CD4-positive, alpha-beta T cell treated with Interleukin-15 for 4 hours (primary cell): ENCODE measurements around the gene RASAL2.

Source experiments
- DNase-seq: peaks from one replicate; pipeline ENCODE4 v3.0.0-alpha.2; 2020; ENCODE audit warnings: low spot score

The RASAL2 gene

DNA sequence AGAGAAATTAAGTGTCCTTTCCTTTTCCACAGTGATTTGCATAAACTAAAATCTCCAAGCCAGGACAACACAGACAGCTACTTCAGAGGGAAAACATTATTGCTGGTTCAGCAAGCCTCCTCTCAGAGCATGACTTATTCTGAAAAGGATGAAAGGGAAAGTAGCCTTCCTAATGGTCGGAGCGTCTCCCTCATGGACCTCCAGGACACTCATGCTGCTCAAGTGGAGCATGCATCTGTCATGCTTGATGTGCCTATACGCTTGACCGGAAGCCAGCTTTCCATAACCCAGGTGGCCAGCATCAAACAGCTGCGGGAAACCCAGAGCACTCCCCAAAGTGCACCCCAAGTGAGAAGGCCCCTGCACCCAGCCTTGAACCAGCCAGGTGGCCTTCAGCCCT lies 363.7 kb downstream of the RASAL2 start:
- no peak for DNase-seq

DNA sequence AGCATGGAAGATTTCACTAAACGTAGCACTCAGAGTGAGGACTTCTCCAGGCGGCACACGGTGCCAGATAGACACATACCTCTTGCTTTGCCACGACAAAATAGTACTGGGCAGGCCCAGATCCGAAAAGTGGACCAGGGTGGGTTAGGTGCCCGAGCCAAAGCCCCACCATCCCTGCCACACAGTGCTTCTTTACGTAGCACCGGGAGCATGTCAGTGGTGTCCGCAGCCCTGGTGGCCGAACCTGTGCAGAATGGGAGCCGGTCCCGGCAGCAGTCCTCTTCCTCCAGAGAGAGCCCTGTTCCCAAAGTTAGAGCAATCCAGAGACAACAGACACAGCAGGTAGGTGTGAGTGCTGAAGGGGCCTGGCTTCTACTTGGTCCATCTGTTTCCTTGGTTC lies 364.3 kb downstream of the RASAL2 start:
- no peak for DNase-seq

DNA sequence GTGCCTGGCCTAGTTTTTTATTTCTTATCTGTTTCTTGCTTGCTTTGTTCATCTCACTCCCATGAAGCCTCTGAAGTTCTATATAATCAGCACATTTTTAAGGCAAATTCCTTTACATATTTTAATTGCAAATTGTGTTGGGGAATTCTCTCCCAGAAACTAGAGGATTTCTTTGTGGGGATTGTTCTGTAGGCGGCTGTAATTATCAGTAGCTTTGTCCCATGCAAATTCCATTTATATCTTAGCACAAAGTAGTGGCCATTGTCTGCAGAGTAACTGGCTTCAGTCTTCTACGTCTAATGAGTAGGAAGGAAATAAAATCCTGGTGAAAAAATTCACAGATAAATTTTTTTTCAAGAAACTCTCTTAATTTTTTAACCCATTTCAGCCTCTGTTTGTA lies 367.2 kb downstream of the RASAL2 start:
- DNase-seq = no peak

DNA sequence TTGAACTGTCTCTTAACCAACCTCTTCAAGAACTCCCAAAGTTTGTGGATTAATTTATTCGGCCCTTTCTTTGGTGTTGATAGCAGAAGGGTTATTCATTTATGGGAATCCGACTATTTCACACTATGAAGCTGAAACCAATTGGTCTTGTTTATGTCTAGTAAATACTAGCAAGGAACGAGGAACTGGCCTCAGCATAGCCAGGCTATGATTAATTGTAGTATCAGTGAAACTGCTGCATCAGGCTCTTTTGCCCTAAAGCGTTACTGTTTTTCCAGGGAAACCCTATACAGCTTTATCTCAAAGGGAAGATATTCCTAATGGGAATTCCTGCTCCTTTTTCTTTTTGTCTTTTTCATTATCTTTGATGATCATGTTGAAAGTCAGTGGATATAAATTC lies 367.8 kb downstream of the RASAL2 start:
- no peak for DNase-seq

DNA sequence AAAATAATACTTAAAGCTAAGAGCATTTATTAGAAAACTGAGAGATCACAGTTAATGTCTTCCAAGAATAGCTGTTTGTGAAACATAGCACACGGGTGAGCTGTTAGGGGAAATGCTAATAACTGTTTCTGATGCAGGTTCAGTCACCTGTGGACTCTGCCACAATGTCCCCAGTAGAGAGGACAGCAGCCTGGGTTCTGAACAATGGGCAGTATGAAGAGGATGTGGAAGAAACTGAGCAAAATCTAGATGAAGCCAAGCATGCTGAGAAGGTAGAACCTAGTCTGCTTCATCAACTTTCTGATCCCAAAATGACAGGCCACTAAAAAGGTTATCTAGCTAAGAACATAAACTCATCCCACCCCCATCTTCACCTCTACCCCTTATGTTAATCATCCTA lies 370.2 kb downstream of the RASAL2 start:
- no peak for DNase-seq

DNA sequence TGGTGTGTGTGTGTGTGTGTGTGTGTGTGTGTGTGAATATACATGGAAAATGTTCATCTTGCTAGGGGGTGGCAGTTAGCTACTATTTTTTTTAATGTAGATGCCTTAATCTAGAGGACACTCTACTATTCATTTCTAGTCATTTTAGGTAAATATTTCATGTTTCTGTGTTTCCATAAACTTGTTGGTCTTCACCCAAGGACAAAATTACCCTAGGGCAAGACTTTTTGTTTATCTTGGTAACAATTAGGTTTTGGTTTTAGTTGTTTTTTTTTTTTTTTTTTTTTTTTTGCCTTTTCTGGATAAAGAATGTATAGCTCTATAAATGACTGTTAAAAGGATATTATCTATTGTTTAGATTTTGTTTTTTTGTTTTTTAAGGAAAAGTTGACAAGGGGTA lies 370.7 kb downstream of the RASAL2 start:
- DNase-seq = no peak

DNA sequence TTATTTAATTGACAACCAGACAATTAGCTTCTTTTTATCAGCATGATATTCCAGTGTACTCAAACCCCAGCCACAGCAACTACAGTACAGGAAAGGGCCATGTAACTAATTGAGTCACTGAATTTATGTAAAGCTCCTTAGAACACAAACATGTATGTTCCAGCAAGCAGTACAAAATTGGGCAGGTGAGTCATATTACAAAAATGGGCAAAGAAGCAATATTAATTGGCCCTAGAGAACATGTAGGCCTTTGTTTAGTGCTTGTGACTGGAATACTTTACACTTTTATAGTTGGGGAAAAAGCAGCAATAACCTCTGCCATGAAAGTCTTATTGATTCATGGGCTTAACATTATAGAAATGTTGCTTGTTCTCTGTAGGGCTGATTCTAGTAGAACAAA lies 371.1 kb downstream of the RASAL2 start:
- DNase-seq = no peak

DNA sequence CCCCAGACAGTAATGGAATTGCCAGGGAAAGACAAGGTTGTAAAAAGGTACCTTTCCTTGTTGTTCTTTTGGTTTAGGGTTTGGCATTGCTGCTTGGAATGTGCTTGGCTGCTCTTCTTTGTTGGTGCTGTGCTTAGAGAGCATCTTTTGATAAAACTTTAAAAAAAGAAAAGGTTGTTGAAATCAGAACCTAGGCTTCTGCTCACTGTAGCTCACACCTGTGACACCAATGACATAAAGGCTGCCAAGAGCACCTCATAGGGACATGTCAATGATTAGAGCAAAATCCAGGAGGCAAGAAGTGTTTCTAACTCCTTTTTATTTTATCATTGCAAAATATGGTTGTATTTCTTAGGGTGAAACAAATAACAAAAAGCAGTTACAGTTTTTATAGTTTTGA lies 373.9 kb downstream of the RASAL2 start:
- no peak for DNase-seq

DNA sequence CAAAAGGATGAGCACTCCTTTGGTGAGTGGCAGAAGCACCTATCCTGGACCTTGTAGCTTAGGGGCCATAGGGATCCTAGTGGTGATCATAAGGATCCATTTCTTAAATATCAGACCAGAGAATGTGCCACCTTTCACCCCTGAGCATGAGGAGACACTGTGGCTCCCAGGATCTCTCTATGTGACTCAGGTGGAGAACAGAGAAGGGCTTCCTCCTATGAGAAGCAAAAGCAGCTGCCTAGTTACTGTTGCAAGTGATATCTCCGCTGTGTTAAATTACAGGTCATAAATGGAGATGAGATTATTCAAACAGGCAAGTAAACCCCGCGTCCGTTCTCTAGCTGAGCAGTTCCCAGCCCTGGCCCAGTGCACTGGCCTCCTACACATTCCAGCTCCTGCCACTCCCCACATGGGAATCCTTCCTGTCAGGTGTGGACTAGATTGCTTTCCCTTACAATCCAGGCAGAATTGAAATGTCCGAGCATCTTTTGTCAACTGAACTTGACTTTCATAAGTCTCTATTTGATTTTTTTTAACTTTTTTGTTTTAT lies 376.6 kb downstream of the RASAL2 start:
- no peak for DNase-seq

DNA sequence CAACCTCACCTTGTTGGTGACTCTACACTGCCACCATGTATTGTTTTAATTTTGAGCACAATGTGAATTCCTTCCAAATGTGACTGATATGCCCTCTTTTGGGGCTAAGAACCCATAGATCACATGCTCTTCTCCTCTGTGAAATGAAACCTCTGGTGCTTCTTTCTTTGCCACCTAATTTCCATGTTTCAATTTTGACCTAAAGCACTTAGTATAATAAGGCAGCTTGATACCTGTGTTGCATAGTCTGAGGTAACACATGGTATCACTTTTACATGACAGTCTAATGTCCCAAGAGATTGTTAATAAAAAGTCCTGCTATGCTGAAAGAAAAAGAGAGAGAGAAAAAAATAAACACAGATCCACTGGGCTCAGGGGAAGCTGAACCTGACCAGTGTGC lies 378.6 kb downstream of the RASAL2 start:
- DNase-seq = no peak

DNA sequence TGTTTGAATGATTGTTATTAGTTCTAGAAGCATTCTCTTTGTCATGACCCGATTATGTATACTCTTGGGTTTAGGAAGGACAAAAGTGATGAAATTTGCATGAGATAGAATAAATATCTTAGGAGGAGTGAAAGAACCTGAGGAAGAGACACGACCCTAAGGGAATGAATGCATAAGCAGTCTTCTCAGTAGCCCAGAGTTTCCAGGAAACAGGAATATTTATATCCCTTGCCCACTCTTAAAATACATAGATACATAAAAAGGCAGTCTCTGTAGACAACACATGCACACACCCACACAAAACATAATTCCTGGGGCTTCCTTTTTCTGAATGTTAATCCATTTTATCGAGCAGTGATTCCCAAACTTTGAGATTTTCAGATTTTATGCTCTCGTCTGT lies 383.5 kb downstream of the RASAL2 start:
- no peak for DNase-seq

DNA sequence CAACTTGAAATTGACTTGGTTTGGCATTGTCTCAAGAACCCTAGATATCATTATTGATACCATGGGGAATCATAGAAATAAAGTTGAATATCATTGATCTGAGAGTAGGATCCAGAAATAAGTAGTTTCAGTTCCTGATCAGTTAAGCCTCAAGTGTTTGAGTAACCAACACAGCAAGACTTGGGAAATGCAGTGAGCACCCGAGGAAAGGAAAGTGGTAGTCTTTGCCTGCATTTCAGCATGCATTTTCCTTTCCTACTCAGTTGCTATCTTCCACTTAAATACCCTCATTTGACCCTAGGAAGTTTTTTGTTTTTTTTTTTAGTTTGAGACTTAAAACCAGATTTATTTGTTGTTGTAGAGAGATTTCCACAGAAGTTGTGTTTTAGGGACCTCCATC lies 383.9 kb downstream of the RASAL2 start:
- DNase-seq = no peak

DNA sequence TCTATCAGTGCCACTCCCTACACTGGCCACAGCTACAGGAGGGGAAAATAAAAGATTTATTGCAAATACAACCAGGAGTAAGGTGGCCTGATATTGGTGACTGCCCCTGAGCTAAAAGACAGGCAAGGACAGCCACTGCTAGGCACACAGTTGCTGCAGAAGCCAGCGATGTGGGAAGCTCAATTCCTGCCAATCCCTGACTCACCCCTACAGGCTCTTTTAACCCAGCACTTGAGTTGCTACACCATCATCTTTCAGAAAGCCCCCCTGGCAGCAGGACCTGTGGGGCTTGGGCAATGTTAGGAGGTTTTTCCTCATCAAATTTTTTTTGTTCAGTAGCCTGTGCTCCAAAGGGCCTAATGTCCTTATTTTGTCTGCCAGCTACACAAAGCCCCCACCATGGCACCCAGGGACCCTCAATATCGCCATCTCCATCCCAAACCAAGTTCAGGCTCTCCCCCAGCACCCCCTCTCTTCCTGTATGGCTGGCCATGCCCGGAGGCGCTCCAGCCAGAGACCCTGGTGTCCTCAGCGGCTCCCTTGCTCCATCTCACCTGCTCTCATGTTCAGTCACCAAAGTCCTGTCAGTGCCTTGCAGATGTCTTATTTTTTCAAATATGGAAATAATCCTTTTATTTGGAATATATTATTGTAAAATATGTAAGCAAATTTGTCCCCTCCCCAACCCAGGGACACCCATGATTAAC lies 389.5 kb downstream of the RASAL2 start:
- DNase-seq = no peak

DNA sequence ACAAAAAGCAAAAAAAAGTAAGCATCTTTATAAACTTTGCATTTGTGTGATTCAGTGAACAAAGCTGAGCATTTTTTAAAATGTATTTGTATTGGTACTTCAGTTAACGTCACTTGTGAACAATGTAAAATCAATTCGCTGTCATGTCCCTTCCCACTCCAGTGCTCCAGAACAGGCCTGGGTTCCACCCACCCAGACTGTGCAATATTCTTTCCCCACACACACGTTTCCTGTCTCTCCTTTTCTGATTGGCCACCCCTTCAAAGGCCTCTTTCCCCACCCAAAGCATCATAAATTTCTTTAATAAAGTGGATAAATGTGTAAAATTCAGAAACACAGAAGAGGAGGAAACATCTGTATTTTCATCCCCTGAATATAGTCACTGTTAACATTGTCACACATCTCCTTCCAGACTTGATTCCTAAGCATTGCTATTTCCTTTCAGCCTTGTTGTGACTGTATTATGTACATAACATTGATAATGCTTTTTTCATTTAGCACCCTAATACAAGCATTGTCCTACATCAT lies 390.9 kb downstream of the RASAL2 start:
- no peak for DNase-seq

DNA sequence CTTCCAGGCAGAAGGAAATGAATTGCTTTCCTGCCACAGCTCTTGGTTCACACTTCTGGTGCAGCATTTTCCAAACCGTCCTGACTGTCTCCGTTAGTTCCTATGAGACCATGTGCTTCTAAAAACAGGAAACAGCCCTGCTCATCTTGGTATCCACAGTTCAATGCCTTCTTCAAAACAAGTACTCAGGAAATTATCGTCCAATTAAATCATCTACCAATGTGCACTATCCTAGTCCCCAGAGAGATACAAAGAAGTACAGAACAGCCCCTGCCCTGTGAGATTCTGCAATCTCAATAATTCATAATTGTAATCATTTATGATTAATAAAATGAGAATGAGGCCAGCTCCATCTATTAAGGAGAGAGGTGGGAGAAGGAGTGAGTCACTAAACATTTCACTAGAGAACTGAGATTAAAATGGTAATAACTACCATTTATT lies 391.7 kb downstream of the RASAL2 start:
- no peak for DNase-seq

DNA sequence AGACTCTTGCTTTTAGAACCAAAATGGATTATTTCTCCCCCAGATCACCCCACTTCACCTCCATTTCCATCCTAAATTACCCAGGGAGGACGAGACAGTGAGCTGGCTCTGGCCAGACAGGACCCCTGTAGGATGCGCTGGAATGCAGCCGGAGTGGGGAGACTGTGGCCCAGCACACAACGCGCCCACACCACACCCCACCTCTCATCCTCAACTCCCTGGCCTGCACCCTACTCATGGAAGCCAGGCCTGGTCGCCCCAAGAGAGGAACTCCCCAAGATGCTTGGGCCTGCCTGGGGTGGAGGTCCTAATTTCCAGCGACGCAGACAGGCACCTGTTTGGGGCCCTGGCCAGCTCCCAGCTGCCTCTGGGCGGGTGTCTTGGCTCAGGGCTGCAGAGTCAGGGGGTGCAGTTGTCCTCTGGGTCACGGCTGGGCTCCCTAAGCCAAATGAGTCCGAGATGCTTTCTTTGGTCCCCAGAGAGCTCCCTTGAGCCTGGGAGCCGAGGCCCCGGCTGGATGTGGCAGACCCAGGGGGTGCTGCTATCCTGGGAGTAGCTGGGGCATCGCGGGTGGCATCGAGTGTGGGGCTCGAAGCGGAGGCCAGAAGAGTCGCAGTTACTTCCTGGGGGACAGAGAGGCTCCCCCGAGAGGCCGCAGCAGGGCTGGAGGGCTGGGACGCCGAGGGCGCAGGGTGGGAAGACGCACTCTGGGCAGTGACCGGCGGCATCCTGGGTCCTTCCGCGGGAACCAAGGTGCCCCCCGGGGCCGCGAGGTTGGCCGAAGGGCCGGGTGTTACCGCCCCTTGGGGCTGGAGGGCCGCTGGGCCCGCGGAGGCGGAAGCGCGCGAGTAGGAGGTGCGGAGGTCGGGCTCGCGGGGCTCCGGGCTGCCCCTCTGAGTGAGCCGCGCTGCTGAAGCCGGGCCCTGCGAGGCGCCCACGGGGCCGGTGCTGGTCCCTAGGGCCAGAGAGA lies 392.5 kb downstream of the RASAL2 start:
- DNase-seq = no peak

DNA sequence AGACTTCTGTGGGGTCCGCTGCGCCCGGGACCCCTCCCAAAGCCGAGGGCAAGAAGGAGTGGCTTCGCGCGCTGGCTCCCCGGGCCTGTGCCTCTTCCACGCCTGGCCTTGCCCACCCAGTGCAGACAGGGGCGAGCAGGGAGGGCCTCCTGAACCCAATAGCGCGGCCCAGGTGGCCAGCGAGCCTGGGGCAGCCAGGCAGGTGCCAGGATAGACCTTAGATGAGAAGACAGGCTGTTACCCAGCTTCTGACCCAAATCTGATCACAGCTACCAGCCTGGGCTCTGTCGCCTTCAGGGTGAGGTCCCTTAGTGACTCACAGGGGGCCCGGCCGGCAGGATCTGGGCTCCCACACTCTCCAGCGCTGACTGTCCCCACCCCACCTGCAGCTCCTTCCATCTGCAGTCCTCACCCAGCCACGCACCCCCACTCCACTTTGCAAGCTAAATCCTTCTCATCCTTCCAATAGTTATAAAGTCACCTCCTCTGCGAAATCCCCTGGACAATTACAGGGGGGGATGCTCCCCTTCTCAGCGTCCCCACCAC lies 393.2 kb downstream of the RASAL2 start:
- DNase-seq = no peak

DNA sequence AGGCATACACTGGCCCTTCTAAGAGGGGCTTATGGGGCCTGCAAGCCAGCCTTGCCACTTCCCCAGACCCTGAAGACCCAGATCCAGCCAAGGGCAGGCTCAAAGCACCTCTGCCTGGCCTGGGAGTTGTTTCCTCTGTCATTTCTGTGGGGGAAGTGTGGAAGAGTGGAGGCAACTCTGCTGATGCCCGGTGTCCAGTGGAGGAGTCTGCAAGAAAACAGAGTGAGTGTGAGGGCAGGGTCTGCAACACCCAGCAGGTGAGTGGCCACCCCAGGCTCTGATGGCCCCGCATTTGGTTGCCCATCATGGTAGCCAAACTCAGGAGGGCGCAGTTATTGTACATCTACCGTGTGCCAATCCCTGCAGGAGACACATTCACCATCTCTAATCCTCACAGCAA lies 394.5 kb downstream of the RASAL2 start:
- no peak for DNase-seq

DNA sequence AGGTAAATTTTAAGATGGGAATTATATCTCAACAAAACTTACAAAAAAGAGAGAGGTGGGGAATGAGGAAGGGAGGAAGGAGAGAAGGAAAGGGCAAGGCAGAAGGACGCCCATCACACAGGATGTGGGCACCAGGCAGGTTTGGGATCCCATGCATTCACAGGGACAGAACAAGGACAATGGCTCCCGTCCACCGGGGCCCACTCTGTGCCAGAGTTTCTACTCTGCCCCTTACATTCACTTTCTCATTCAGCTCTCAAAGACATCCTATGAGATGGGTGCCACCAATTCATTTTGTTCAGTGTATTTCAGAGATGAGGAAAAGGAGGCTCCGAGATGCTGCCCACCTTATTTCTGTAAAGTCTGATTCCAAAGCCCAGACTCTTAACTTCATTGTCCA lies 395.5 kb downstream of the RASAL2 start:
- no peak for DNase-seq

DNA sequence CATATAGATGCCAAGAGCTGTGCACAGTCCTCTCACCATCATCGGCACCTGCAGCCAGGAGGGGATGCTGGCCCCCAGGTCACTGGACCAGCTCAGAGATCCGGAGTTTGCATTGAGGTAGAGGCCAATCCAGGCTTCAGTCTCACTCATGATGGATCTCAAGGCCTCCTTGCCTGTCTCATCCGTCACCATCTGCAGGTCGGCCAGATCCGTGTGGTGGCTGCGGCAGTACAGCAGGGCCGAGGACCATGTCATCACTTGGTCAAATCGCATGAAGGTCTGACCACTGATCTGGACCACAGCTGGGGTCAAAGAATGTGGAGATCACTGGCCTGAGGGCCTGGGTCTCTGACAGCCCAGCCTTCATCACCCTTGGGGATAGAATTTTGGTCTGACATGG lies 396.2 kb downstream of the RASAL2 start:
- no peak for DNase-seq

DNA sequence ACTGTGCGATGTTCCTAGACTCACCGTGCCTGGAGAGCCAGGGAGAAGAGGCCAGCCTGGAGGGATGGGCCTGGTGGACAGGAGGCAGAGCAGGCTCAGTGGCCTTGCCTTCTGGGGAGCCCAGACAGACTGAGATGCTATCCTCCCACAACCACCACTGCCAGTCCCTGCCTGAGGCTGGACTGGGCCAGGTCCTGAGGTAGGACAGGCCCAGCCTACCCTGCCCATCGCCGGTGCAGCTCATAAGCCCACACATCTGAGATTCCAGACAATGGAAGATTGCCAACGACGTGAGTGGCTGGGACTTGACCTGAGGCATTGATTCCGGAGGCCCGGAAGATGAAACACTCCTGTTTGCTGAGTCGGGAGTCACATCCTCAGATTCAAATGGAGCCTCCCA lies 397.1 kb downstream of the RASAL2 start:
- DNase-seq = no peak

DNA sequence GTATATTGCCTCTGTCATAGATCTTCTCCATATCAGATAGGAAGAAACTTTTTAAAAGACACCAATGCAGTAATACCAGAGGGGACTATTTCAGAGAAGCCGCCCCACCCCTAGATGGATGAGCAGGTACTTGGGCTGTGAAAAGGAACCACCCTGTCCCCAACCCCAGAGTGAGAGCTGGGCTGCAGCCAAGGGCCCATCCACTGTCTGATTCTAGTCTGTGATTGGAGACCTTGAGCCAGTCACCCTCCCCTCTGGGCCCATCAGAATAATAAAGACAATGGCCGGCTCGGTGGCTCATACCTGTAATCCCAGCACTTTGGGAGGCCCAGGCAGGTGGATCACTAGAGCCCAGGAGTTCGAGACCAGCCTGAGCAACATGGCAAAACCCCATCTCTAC lies 397.8 kb downstream of the RASAL2 start:
- no peak for DNase-seq

DNA sequence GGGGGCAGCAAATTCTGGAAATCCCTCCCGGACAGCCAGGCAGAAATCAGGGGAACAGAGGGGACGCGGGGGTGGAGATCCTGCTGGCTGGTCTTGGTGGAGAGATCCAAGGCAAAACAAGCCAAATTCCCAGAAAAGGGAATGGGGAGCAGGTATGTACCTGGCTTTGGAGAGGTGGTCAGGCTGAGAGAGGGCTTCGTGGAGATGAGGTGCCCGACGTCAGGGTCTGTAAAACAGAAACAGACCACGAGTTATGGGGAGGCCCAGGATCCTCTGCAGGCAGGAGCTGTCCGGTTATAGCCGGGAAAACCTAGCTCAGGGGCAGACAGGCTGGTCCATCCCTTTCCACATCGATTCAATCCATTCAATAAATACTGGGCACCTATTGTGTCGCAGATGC lies 398.4 kb downstream of the RASAL2 start:
- DNase-seq = no peak
